Fibroblast of skin of left biceps (primary cell): Measurements from ENCODE around the gene ZNF358.
A peak's percentile ranks its signal among the peaks of the same experiment; 100 is the strongest.

Source experiments
- DNase-seq, 2 experiments: peaks; one replicate each; pipeline ENCODE4 v3.0.0-alpha.2; 2013; ENCODE audit warnings: low read depth in 2 of 2

Gene ZNF358

GRCh38 chr19:7515645-7516151 lies at the start of gene ZNF358:
TSS of gene ZNF358 (plus strand) at chr19:7516103. CDS start at chr19:7519243, 3,140 bp downstream.
- no peak for DNase-seq

- DNase-seq, result no peak
These were observed 48.6 kb upstream of the ZNF358 start for GRCh38 chr19:7467009-7467989.

- DNase-seq, result no peak
These were observed 47.1 kb upstream of the ZNF358 start for GRCh38 chr19:7468840-7469239.

GRCh38 chr19:7469669-7470285 lies 46.1 kb upstream of the ZNF358 start:
- no peak for DNase-seq

- no peak for DNase-seq
These were observed 45.2 kb upstream of the ZNF358 start for GRCh38 chr19:7470540-7471305.

GRCh38 chr19:7471696-7472615 lies 43.9 kb upstream of the ZNF358 start:
- DNase-seq, result no peak

- no peak for DNase-seq
These were observed 40.2 kb upstream of the ZNF358 start for GRCh38 chr19:7475665-7476064.

- no peak for DNase-seq
These were observed 39.7 kb upstream of the ZNF358 start for GRCh38 chr19:7476241-7476640.

GRCh38 chr19:7476777-7477494 lies 39.0 kb upstream of the ZNF358 start:
- no peak for DNase-seq

- DNase-seq, result no peak
These were observed 38.1 kb upstream of the ZNF358 start for GRCh38 chr19:7477758-7478157.

- no peak for DNase-seq
These were observed 37.6 kb upstream of the ZNF358 start for GRCh38 chr19:7478173-7478842.

GRCh38 chr19:7478843-7479227 lies 37.1 kb upstream of the ZNF358 start:
- no peak for DNase-seq

GRCh38 chr19:7480222-7480969 lies 35.5 kb upstream of the ZNF358 start:
- DNase-seq, result no peak

- no peak for DNase-seq
These were observed 35.0 kb upstream of the ZNF358 start for GRCh38 chr19:7480970-7481255.

- DNase-seq, result no peak
These were observed 33.1 kb upstream of the ZNF358 start for GRCh38 chr19:7482584-7483439.

GRCh38 chr19:7483720-7484201 lies 32.1 kb upstream of the ZNF358 start:
- DNase-seq, result no peak

GRCh38 chr19:7486923-7487322 lies 29.0 kb upstream of the ZNF358 start:
- no peak for DNase-seq

GRCh38 chr19:7488736-7489353 lies 27.1 kb upstream of the ZNF358 start, which contains the start of gene PEX11G:
TSS of gene PEX11G (minus strand) at chr19:7489035. CDS start at chr19:7489010, 25 bp downstream.
- DNase-seq, result peak; percentile 58 to 60
